Measurements from ENCODE around the gene PIGT. TPM values are rescaled to one million over a fixed set of nuclear protein-coding genes. Genes with fewer than 3 reads are reported as not detected.

Gene PIGT
- total and polyA plus RNA-seq, 2 of the 4 experiments (the other 2 are of a cell fraction), result 31.2 to 145 TPM

DNA sequence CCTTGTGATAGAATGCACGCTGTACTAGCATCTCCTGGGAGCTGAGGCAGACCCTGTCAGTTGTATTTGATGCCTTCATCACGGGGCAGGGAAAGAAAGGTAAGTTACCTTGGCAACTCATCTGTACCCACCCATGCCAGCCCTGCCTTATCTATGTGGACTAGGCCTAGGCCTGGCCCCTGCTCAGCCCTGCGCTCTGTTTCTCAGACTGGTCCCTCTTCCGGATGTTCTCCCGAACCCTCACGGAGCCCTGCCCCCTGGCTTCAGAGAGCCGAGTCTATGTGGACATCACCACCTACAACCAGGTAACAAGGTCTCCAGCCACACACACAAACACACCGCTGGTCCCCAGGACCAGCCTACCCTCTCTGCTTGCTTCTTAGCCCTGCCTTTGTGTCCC lies 4.2 kb downstream of the PIGT start:
- H3K18ac ChIP-seq (ENCODE audit: low read depth, low read length), result no peak overlapping the region
- H3K9me3 ChIP-seq (ENCODE audit: control insufficient read depth, insufficient read depth, low read length), result no peaks in the 10 kb centered on the region
- no peak overlapping the region for H4K91ac ChIP-seq (ENCODE audit: insufficient read depth, low read depth, low read length)
- no peaks in the 10 kb centered on the region for H4K20me1 ChIP-seq (ENCODE audit: insufficient read depth, low read length)
- no peak overlapping the region for H2BK120ac ChIP-seq (ENCODE audit: low read depth, low read length)
- no peak overlapping the region for H3K56ac ChIP-seq (ENCODE audit: extremely low read depth, insufficient read depth, low read length)
- H4K5ac ChIP-seq (ENCODE audit: low read depth, low read length), result no peak overlapping the region
- dilution Hi-C loops (cut with HindIII; ENCODE audit: low sequenced_read_pairs, unreplicated experiment) (no loop called here), intact Hi-C loops (cut with micrococcal nuclease) (no loop called here), in situ Hi-C loops (cut with MboI; ENCODE audit: low sequenced_read_pairs) (no loop called here)
- no peak overlapping the region for H3K4me2 ChIP-seq (ENCODE audit: low read depth, low read length)
- DNase-seq (no peak), ATAC-seq (ENCODE audit: low read depth) (no peak)
- no peak overlapping the region for H2BK5ac ChIP-seq (ENCODE audit: low read depth, low read length, poor library complexity, severe bottlenecking)
- 100% methylated on average over 1 of the region's 8 CpGs; no CpG with 5 or more reads in 1 of the 2 experiments for WGBS, 2 experiments (ENCODE audit: extremely low coverage in 2 of 2, insufficient read length in 1 of 2)
- ChIA-PET CTCF (interaction anchor here (1.0 kb wide), 1 partner anchor 17 kb away, joined by 3 read pairs; no protein-coding TSS in a partner anchor), POLR2A (ENCODE audit: unreplicated experiment) (no interaction called here)
- H3K23ac ChIP-seq (ENCODE audit: low read depth, low read length), result no peak overlapping the region
- BruUV-seq (replicated peaks), result no TSS peak
- H2AK5ac ChIP-seq (ENCODE audit: low read depth, low read length), result no peak overlapping the region
- no peak overlapping the region for H2BK20ac ChIP-seq (ENCODE audit: low read depth, low read length)
- peaks cover 9% of the 10 kb centered on the region; the same call in 1 of the 2 replicates for H3K4me1 ChIP-seq (ENCODE audit: control insufficient read depth, insufficient read depth, low read length)
- no peak overlapping the region for H3K27ac ChIP-seq (ENCODE audit: insufficient read depth, low read length)
- no peak overlapping the region for H3K4me3 ChIP-seq (ENCODE audit: insufficient read depth, low read depth, low read length)
- no peak overlapping the region for H3K4ac ChIP-seq (ENCODE audit: low read depth, low read length)
- no peak overlapping the region for H3K9ac ChIP-seq (ENCODE audit: low read depth, low read length)
- TF ChIP-seq CEBPB (IDR thresholded peaks at IDR 0.05; ENCODE audit: low read depth, low read length) (no peak), BHLHE40 (IDR thresholded peaks at IDR 0.05; ENCODE audit: low read depth, low read length) (no peak), USF2 (IDR thresholded peaks at IDR 0.05; ENCODE audit: low read depth, low read length) (no peak), RAD21 (IDR thresholded peaks at IDR 0.05; ENCODE audit: low read length) (no peak), SMC3 (IDR thresholded peaks at IDR 0.05; ENCODE audit: low read depth, low read length) (no peak), RFX5 (IDR thresholded peaks at IDR 0.05; ENCODE audit: low read depth, low read length) (no peak), FOS (IDR thresholded peaks at IDR 0.05; ENCODE audit: low read depth, low read length) (no peak), RCOR1 (IDR thresholded peaks at IDR 0.05; ENCODE audit: insufficient replicate concordance, low read length) (no peak), CHD1 (IDR thresholded peaks at IDR 0.05; ENCODE audit: low read depth, low read length) (no peak)
- TF ChIP-seq, protein P1, sequence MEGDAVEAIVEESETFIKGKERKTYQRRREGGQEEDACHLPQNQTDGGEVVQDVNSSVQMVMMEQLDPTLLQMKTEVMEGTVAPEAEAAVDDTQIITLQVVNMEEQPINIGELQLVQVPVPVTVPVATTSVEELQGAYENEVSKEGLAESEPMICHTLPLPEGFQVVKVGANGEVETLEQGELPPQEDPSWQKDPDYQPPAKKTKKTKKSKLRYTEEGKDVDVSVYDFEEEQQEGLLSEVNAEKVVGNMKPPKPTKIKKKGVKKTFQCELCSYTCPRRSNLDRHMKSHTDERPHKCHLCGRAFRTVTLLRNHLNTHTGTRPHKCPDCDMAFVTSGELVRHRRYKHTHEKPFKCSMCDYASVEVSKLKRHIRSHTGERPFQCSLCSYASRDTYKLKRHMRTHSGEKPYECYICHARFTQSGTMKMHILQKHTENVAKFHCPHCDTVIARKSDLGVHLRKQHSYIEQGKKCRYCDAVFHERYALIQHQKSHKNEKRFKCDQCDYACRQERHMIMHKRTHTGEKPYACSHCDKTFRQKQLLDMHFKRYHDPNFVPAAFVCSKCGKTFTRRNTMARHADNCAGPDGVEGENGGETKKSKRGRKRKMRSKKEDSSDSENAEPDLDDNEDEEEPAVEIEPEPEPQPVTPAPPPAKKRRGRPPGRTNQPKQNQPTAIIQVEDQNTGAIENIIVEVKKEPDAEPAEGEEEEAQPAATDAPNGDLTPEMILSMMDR (conservative IDR thresholded peaks at IDR 0.05; ENCODE audit: low read depth, low read length), result no peak
- TF ChIP-seq, protein P2, sequence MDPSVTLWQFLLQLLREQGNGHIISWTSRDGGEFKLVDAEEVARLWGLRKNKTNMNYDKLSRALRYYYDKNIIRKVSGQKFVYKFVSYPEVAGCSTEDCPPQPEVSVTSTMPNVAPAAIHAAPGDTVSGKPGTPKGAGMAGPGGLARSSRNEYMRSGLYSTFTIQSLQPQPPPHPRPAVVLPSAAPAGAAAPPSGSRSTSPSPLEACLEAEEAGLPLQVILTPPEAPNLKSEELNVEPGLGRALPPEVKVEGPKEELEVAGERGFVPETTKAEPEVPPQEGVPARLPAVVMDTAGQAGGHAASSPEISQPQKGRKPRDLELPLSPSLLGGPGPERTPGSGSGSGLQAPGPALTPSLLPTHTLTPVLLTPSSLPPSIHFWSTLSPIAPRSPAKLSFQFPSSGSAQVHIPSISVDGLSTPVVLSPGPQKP (IDR thresholded peaks at IDR 0.05; ENCODE audit: borderline replicate concordance, low read depth, low read length), result no peak
- H2AFZ ChIP-seq (replicated peaks; ENCODE audit: low read length, poor library complexity), result no peak overlapping the region
- peaks cover 34% of the 10 kb centered on the region for H3K36me3 ChIP-seq (ENCODE audit: control insufficient read depth, insufficient read depth, low read length)
- peaks cover 10% of the 10 kb centered on the region for H3K9me1 ChIP-seq (ENCODE audit: insufficient read depth, low read length)
- H3K14ac ChIP-seq (replicated peaks; ENCODE audit: low read depth, low read length), result no peak overlapping the region
- H3K79me1 ChIP-seq (ENCODE audit: low read depth in 1 of 2, low read length in 2 of 2), result peaks cover 21 to 46% of the 10 kb centered on the region in 2 experiments
- H3K27me3 ChIP-seq (ENCODE audit: control insufficient read depth, insufficient read depth, low read length), result no peaks in the 10 kb centered on the region
- no peak overlapping the region for H4K8ac ChIP-seq (ENCODE audit: low read depth in 2 of 2, low read length in 2 of 2)
- no peak overlapping the region for H2AK9ac ChIP-seq (replicated peaks; ENCODE audit: low read depth, low read length, poor library complexity)
- H2BK15ac ChIP-seq (ENCODE audit: low read depth, low read length), result no peak overlapping the region

Measured in IMR-90 (cell line).